Chondrocyte (in vitro differentiated cells): ENCODE data around the gene ERBIN. TPM values are rescaled to one million over a fixed set of nuclear protein-coding genes. Genes with fewer than 3 reads are reported as not detected.

Experiments
- DNase-seq: peaks from one replicate; pipeline ENCODE4 v3.0.0; 2021; ENCODE audit warnings: mixed read lengths, low spot score
- H3K27ac Mint-ChIP-seq: one replicate; pipeline ENCODE4 v1.8.0; 2021; ENCODE audit warnings: mild to moderate bottlenecking, moderate library complexity, mixed read lengths; ENCODE audit not compliant: unreplicated experiment
- H3K27me3 Mint-ChIP-seq: 2 replicates; pipeline ENCODE4 v1.8.0; 2021; ENCODE audit warnings: low read depth, mixed read lengths
- H3K36me3 Mint-ChIP-seq: 2 replicates; pipeline ENCODE4 v1.8.0; 2021; ENCODE audit warnings: low read depth, mixed read lengths
- H3K4me1 Mint-ChIP-seq: 2 replicates; pipeline ENCODE4 v1.8.0; 2021; ENCODE audit warnings: low read depth, mild to moderate bottlenecking, mixed read lengths
- H3K4me3 Mint-ChIP-seq: one replicate; pipeline ENCODE4 v1.8.0; 2021; ENCODE audit warnings: mild to moderate bottlenecking, moderate library complexity, mixed read lengths; ENCODE audit not compliant: unreplicated experiment
- H3K9me3 Mint-ChIP-seq: 2 replicates; pipeline ENCODE4 v1.8.0; 2021; ENCODE audit warnings: low read depth, mixed read lengths
- total RNA-seq: library from RNA; stranded (reverse); gene quantifications from 3 replicates; pipeline ENCODE4 v1.2.1, GENCODE V29; 2021
- TF ChIP-seq, protein P1 (sequence below): fragments of 200-600 bp; sonication (generic); IDR thresholded peaks from 2 replicates; pipeline ENCODE4 v1.5.0; 2021; ENCODE audit warnings: antibody characterized with exemption, mild to moderate bottlenecking, moderate library complexity

Gene ERBIN
- total RNA-seq, 1 donor from 2014 or later: 63.8 TPM

DNA sequence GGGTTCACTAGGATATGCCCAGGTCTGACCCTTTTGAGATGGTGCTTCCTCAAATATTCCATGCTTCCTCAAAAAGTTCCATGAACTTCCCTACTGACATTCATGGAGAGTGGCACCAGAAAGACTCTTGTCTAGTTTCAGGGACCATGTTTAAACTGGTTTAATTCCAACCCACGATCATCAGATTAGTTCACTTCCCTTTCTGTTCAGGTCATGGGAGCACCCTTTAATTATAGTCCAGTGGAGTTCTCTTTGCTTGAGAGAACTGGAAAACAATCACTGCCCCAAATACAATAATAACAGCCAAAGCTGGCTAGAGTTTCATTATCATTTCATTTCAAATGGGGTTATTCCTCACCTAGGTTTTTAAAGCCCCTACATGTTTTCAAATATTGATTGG lies 9.7 kb upstream of the ERBIN start:
- H3K27ac Mint-ChIP-seq: no peak overlapping the region
- H3K9me3 Mint-ChIP-seq: no peaks in the 10 kb centered on the region
- H3K4me1 Mint-ChIP-seq: peaks cover 24% of the 10 kb centered on the region
- TF ChIP-seq, protein P1, sequence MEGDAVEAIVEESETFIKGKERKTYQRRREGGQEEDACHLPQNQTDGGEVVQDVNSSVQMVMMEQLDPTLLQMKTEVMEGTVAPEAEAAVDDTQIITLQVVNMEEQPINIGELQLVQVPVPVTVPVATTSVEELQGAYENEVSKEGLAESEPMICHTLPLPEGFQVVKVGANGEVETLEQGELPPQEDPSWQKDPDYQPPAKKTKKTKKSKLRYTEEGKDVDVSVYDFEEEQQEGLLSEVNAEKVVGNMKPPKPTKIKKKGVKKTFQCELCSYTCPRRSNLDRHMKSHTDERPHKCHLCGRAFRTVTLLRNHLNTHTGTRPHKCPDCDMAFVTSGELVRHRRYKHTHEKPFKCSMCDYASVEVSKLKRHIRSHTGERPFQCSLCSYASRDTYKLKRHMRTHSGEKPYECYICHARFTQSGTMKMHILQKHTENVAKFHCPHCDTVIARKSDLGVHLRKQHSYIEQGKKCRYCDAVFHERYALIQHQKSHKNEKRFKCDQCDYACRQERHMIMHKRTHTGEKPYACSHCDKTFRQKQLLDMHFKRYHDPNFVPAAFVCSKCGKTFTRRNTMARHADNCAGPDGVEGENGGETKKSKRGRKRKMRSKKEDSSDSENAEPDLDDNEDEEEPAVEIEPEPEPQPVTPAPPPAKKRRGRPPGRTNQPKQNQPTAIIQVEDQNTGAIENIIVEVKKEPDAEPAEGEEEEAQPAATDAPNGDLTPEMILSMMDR: no peak
- H3K27me3 Mint-ChIP-seq: no peaks in the 10 kb centered on the region
- no peaks in the 10 kb centered on the region for H3K36me3 Mint-ChIP-seq
- no peak for DNase-seq
- H3K4me3 Mint-ChIP-seq: no peak overlapping the region

DNA sequence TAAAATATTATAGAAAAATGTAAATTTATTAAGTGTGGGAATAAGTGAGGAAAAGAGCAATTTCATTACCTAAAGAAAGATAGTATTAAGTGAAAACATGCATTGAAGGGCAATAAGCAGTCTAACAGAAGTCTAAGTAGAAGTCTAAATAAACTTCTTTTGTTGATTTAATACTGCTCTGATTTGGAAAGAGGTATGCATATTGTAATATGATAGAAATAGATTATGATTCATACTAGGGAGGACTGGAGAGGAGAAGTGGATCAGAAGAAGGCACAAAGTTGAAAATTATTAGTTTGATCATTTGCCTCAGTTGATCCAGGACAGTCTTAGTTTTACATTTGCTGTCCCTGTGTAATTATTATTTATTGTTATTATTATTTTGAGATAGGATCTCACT lies 6.6 kb upstream of the ERBIN start:
- Mint-ChIP-seq H3K27ac (no peak overlapping the region), H3K36me3 (no peaks in the 10 kb centered on the region), H3K4me1 (peaks cover 35% of the 10 kb centered on the region), H3K9me3 (no peaks in the 10 kb centered on the region), H3K4me3 (no peak overlapping the region), H3K27me3 (no peaks in the 10 kb centered on the region)
- TF ChIP-seq, protein P1: no peak
- DNase-seq: no peak

DNA sequence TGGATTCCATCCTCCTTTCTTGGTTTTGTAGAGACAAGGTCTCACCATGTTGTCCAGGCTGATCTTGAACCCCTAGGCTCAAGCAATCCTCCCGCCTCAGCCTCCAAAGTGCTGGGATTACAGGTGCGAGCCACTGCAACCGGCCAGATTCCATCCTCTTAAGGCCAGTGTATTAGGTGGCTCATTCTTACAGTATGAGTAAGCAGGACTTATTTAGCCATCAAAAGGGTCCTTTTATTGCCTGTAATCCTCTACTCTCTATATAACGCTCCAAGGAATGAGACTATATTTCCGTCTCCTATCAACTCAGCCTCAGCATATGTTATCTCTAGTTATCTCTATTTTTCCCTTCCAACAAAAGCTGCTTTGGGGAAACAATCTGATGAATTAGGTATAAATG lies 3.0 kb upstream of the ERBIN start:
- Mint-ChIP-seq H3K4me1 (peaks cover 39% of the 10 kb centered on the region), H3K27ac (peak overlapping the region; percentile 25), H3K4me3 (no peak overlapping the region), H3K27me3 (no peaks in the 10 kb centered on the region), H3K36me3 (no peaks in the 10 kb centered on the region), H3K9me3 (no peaks in the 10 kb centered on the region)
- TF ChIP-seq, protein P1: no peak
- DNase-seq: no peak

DNA sequence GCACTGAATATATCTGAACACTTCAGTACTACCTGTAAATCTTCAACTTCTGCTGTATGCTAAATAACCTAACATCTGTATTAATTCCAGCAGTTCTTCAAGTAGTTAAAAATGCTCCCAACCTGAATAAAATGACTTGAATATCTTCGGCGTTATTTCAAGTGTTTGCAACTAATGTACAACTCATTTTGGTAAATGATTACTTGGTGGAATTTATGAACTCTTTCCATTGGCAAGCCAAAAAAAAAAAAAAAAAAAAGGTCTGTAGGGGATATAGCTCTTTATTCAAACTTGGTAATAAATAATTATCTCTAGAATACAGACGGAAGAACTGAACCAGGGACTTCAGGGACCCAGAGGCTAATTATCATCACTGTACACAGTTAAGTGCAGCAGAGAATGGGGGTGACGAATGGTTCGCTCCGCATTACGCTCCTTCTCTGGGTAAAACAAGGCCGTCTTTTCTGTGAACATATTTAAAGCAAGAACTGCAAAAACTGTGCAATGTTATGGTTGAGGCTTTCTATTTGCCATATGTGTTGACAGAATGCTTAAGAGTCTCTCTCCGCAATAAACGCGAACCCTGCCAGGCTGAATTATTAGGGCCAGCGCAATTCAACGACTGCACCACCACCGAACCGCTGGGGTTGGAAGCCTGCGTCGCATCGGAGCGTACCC lies 1.9 kb upstream of the ERBIN start:
- no peak for DNase-seq
- Mint-ChIP-seq H3K4me1 (peaks cover 38% of the 10 kb centered on the region), H3K27me3 (no peaks in the 10 kb centered on the region), H3K36me3 (no peaks in the 10 kb centered on the region), H3K4me3 (peak overlapping the region; percentile 79), H3K9me3 (no peaks in the 10 kb centered on the region), H3K27ac (peak overlapping the region; percentile 94)
- TF ChIP-seq, protein P1: no peak

DNA sequence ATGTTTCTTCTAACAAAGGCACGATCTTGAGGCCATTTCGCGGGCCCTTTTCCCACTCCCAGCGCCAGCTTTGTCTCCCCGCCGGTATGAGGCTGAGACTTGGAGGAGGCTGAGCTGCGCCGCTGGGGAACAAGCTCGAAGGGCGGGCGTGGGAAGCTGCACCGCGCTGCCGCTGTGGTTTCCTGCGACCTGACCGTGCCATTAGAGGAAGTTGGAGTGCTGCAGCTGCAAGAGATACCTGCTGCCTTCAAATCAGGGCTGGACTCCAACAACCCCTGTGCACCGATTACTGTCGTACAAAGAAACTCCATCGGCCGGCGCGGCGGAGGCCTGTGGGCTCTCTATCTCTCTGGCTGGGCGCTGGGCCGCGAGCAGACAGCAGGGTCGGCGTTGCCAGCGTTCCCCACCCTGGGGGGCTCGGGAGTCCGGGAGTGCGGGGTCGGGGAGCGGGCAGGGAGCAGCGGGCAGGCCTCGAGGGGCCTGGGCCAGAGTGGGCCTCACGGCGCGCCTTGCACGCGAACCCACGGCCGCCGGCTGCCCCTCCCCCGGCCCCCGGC lies 1.3 kb upstream of the ERBIN start:
- TF ChIP-seq, protein P1: no peak
- Mint-ChIP-seq H3K4me1 (peaks cover 40% of the 10 kb centered on the region), H3K9me3 (no peaks in the 10 kb centered on the region), H3K27ac (peak overlapping the region; percentile 94), H3K36me3 (peaks cover 1% of the 10 kb centered on the region), H3K4me3 (peak overlapping the region; percentile 79), H3K27me3 (no peaks in the 10 kb centered on the region)
- peak; percentile 93 for DNase-seq
